GM12878 (cell line): Measurements from ENCODE around the gene TBC1D8. TPM values are rescaled to one million over a fixed set of nuclear protein-coding genes. Genes with fewer than 3 reads are reported as not detected.

ENCODE experiments used
- ATAC-seq: fragments of 200-7000 bp; cut with Tn5 transposase; 3 replicates; pipeline ENCODE4 v1.9.1; 2020; ENCODE audit warnings: mild to moderate bottlenecking, moderate library complexity
- BruUV-seq: library from RNA; stranded (reverse); fragments of 400-500 nt; replicated peaks from 2 replicates; lab custom pipeline; 2021; lab: Mats Ljungman, UMichigan
- CTCF ChIA-PET: fragments of 300-600 bp; sonication (Branson Sonifier 250); formaldehyde crosslinking; extraction: SDS; loops from one replicate; lab custom pipeline; 2021; ENCODE audit warnings: inconsistent platforms; lab: Yijun Ruan, JAX
- POLR2A ChIA-PET: fragments of 350-600 bp; formaldehyde crosslinking; extraction: SDS; loops from one replicate; lab custom pipeline; 2021; ENCODE audit warnings: inconsistent platforms; lab: Charles Lee
- RAD21 ChIA-PET: fragments of 300-600 bp; sonication (Branson Sonifier 250); formaldehyde crosslinking; loops from one replicate; lab custom pipeline; 2023; ENCODE audit warnings: antibody characterized with exemption; ENCODE audit not compliant: unreplicated experiment; lab: Charles Lee
- SMC1A ChIA-PET: fragments of 300-600 bp; sonication (Branson Sonifier 250); formaldehyde crosslinking; loops from one replicate; lab custom pipeline; 2023; ENCODE audit not compliant: unreplicated experiment, uncharacterized antibody; lab: Charles Lee
- DNase-seq: peaks from one replicate; pipeline ENCODE4 v3.0.0-alpha.2; 2011; ENCODE audit warnings: low read depth, low spot score
- FAIRE-seq: peaks from 3 replicates; lab custom pipeline; 2011; peaks lifted over from hg19 to GRCh38; lab: Jason Lieb, UNC
- H2AFZ ChIP-seq: 2 replicates; pipeline ENCODE4 v1.6.0; 2011; ENCODE audit warnings: low read depth, low read length, control low read depth; ENCODE audit not compliant: control insufficient read depth
- H3K27ac ChIP-seq: 2 replicates; pipeline ENCODE4 v1.5.1; 2011; ENCODE audit warnings: control low read depth; ENCODE audit not compliant: control insufficient read depth, insufficient read depth
- H3K27me3 ChIP-seq, 2 experiments: replicated peaks in 1 of 2; 2 replicates each; pipeline versions ENCODE4 v1.6.0 to v1.6.1; 2011; ENCODE audit warnings: low read length in 1 of 2; ENCODE audit not compliant: control insufficient read depth in 2 of 2, insufficient read depth in 2 of 2
- H3K36me3 ChIP-seq, 2 experiments: 2 replicates each; pipeline ENCODE4 v1.5.1; 2011; ENCODE audit warnings: low read length in 1 of 2; ENCODE audit not compliant: control insufficient read depth in 2 of 2, insufficient read depth in 2 of 2
- H3K4me1 ChIP-seq: 2 replicates; pipeline ENCODE4 v1.6.1; 2011; ENCODE audit warnings: mild to moderate bottlenecking, low read length, moderate library complexity, mixed read lengths; ENCODE audit not compliant: control insufficient read depth, insufficient read depth
- H3K4me2 ChIP-seq: 2 replicates; pipeline ENCODE4 v1.6.0; 2011; ENCODE audit warnings: control low read depth; ENCODE audit not compliant: control insufficient read depth, insufficient read depth
- H3K4me3 ChIP-seq: fragments of 200-600 bp; sonication (generic); 2 replicates; pipeline ENCODE4 v1.5.1; 2016
- H3K79me2 ChIP-seq: 2 replicates; pipeline ENCODE4 v1.6.0; 2011; ENCODE audit warnings: low read length; ENCODE audit not compliant: control insufficient read depth, insufficient read depth
- H3K9ac ChIP-seq: 2 replicates; pipeline ENCODE4 v1.8.0; 2011; ENCODE audit warnings: low read length, control low read depth, mixed read lengths; ENCODE audit not compliant: control insufficient read depth, insufficient read depth
- H3K9me3 ChIP-seq: replicated peaks from 3 replicates; pipeline ENCODE4 v1.5.1; 2011; ENCODE audit warnings: mild to moderate bottlenecking, low read length; ENCODE audit not compliant: control insufficient read depth, insufficient read depth
- H4K20me1 ChIP-seq: 2 replicates; pipeline ENCODE4 v1.6.0; 2011; ENCODE audit not compliant: control insufficient read depth, insufficient read depth
- ATF3 ChIP-seq: IDR thresholded peaks from 2 replicates; pipeline ENCODE4 v1.6.1; 2011; ENCODE audit warnings: low read depth, mild to moderate bottlenecking, low read length, moderate library complexity, borderline replicate concordance; ENCODE audit errors: extremely low read depth
- CHD4 ChIP-seq: fragments of 200-600 bp; sonication (generic); IDR thresholded peaks from 2 replicates; pipeline ENCODE4 v1.6.1; 2016; ENCODE audit warnings: mild to moderate bottlenecking
- EP300 ChIP-seq, 2 experiments: fragments of 150-350 bp in 1 of 2; IDR thresholded peaks; 2 replicates each; pipeline ENCODE4 v1.6.1; 2011 to 2012; ENCODE audit warnings: low read depth in 2 of 2, low read length in 2 of 2, borderline replicate concordance in 1 of 2, improper control_type of control experiment in 1 of 2, inconsistent platforms in 1 of 2; ENCODE audit not compliant: control insufficient read depth in 1 of 2
- KAT2A ChIP-seq: conservative IDR thresholded peaks from 2 replicates; pipeline ENCODE4 v1.6.1; 2011; ENCODE audit warnings: low read depth, low read length; ENCODE audit not compliant: control insufficient read depth
- NFYB ChIP-seq: IDR thresholded peaks from 2 replicates; pipeline ENCODE4 v1.6.1; 2011; ENCODE audit warnings: low read depth, mild to moderate bottlenecking, low read length, improper control_type of control experiment, moderate library complexity; ENCODE audit not compliant: insufficient read depth
- SMAD1 ChIP-seq: fragments of 450-650 bp; IDR thresholded peaks from 2 replicates; pipeline ENCODE4 v1.6.1; 2018; ENCODE audit warnings: mild to moderate bottlenecking, low read depth; ENCODE audit not compliant: partially characterized antibody
- WGBS: methylation state at CpG from one replicate; pipeline ENCODE4 v1.1.6; 2016; ENCODE audit warnings: low lambda C conversion rate; ENCODE audit not compliant: insufficient replicate concordance, insufficient coverage; ENCODE audit errors: missing lambda C conversion rate; 5-methylcytosine and 5-hydroxymethylcytosine counted together
- in situ Hi-C: fragments of 300-500 bp; cut with MboI; formaldehyde crosslinking; loops from 9 replicates; pipeline ENCODE4 v1.14.3; 2018; ENCODE audit warnings: mixed read lengths
- intact Hi-C: fragments of 100-400 bp; cut with micrococcal nuclease; formaldehyde crosslinking; loops from one replicate; pipeline ENCODE4 v1.14.2; 2022; ENCODE audit not compliant: unreplicated experiment
- polyA plus RNA-seq, 11 experiments: library from polyadenylated mRNA; depleted of rRNA in 4 of 11; unstranded in 6 of 11; stranded (reverse) in 5 of 11; fragments of >200 nt; fragmentation: Nextera tagmentation in 4 of 11; fragmentation: Illumina TruSeq in 1 of 11; extraction: Ambion mirVana in 4 of 11; extraction: Trizol in 1 of 11; gene quantifications; 1 replicate in 1 of 11; 2 replicates in 10 of 11; pipeline versions ENCODE4 v1.2.1 to v1.2.3, GENCODE V29; 2011 to 2016; ENCODE audit warnings: inconsistent platforms in 2 of 11, missing spikeins in 2 of 11, low read depth in 1 of 11
- total RNA-seq, 4 experiments: library from RNA; depleted of rRNA in 3 of 4; stranded (reverse); fragments of >200 nt in 3 of 4; fragmentation: Illumina TruSeq in 1 of 4; extraction: Trizol in 1 of 4; gene quantifications; 2 replicates each; pipeline versions ENCODE4 v1.2.1 to v1.2.3, GENCODE V29; 2013 to 2021
- TF ChIP-seq, protein P1 (sequence below): fragments of 450-650 bp; formaldehyde crosslinking; IDR thresholded peaks from 2 replicates; pipeline ENCODE4 v1.4.0; 2022; ENCODE audit warnings: mild to moderate bottlenecking, moderate library complexity
- TF ChIP-seq, protein P2 (sequence below), 3 experiments: IDR thresholded peaks in 2 of 3; conservative IDR thresholded peaks in 1 of 3; 2 replicates each; pipeline ENCODE4 v1.5.1; 2011; ENCODE audit warnings: low read depth in 3 of 3, low read length in 3 of 3, mild to moderate bottlenecking in 3 of 3, control low read depth in 2 of 3, moderate library complexity in 2 of 3, inconsistent platforms in 1 of 3, mixed read lengths in 1 of 3; ENCODE audit not compliant: control insufficient read depth in 2 of 3, insufficient read depth in 1 of 3; ENCODE audit errors: extremely low read depth in 1 of 3
- TF ChIP-seq, protein P3 (sequence below): IDR thresholded peaks from 2 replicates; pipeline ENCODE4 v1.6.1; 2011; ENCODE audit warnings: borderline replicate concordance, low read depth, mild to moderate bottlenecking, moderate library complexity, mixed read lengths, low read length; ENCODE audit not compliant: insufficient read depth; ENCODE audit errors: extremely low read length

The TBC1D8 gene
- total and polyA plus RNA-seq, 10 of the 15 experiments (the other 5 are each of a cell fraction or from before 2014, with no cell fraction given) = 0.80 to 4.9 (median 4.4) TPM

GRCh38 chr2:101076581-101076980 lies 74.6 kb downstream of the TBC1D8 start:
- POLR2A ChIA-PET = no interaction called here
- DNase-seq (no peak), ATAC-seq (no peak), FAIRE-seq (no peak)
- H3K27me3 ChIP-seq = no peaks in the 10 kb centered on the region
- H3K4me2 ChIP-seq = no peak overlapping the region
- no peak overlapping the region for H3K27ac ChIP-seq
- H3K9ac ChIP-seq = no peak overlapping the region
- SMC1A ChIA-PET = no interaction called here
- no TSS peak for BruUV-seq
- in situ Hi-C loops (no loop called here), intact Hi-C loops (no loop called here)
- no peaks in the 10 kb centered on the region for H3K79me2 ChIP-seq
- RAD21 ChIA-PET = no interaction called here
- H3K36me3 ChIP-seq = no peaks in the 10 kb centered on the region
- no peaks in the 10 kb centered on the region for H3K4me1 ChIP-seq
- no peak overlapping the region for H2AFZ ChIP-seq
- H3K4me3 ChIP-seq = no peak overlapping the region
- WGBS = 93% methylated on average over 2 of the region's 2 CpGs
- H4K20me1 ChIP-seq = no peaks in the 10 kb centered on the region
- TF ChIP-seq, protein P1, sequence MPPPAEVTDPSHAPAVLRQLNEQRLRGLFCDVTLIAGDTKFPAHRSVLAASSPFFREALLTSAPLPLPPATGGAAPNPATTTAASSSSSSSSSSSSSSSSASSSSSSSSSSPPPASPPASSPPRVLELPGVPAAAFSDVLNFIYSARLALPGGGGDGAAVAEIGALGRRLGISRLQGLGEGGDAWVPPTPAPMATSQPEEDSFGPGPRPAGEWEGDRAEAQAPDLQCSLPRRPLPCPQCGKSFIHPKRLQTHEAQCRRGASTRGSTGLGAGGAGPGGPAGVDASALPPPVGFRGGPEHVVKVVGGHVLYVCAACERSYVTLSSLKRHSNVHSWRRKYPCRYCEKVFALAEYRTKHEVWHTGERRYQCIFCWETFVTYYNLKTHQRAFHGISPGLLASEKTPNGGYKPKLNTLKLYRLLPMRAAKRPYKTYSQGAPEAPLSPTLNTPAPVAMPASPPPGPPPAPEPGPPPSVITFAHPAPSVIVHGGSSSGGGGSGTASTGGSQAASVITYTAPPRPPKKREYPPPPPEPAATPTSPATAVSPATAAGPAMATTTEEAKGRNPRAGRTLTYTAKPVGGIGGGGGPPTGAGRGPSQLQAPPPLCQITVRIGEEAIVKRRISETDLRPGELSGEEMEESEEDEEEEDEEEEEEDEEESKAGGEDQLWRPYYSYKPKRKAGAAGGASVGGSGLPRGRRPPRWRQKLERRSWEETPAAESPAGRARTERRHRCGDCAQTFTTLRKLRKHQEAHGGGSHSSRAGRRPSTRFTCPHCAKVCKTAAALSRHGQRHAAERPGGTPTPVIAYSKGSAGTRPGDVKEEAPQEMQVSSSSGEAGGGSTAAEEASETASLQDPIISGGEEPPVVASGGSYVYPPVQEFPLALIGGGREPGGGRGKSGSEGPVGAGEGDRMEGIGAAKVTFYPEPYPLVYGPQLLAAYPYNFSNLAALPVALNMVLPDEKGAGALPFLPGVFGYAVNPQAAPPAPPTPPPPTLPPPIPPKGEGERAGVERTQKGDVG (CRISPR knock-in tag) = no peak
- TF ChIP-seq KAT2A (no peak), CHD4 (no peak), EP300 (IDR thresholded peaks at IDR 0.05; ENCODE audit: borderline replicate concordance in 1 of 2, control insufficient read depth in 1 of 2, low read depth in 2 of 2, low read length in 2 of 2) (no peak), SMAD1 (no peak), ATF3 (no peak), NFYB (no peak)
- TF ChIP-seq, protein P2, sequence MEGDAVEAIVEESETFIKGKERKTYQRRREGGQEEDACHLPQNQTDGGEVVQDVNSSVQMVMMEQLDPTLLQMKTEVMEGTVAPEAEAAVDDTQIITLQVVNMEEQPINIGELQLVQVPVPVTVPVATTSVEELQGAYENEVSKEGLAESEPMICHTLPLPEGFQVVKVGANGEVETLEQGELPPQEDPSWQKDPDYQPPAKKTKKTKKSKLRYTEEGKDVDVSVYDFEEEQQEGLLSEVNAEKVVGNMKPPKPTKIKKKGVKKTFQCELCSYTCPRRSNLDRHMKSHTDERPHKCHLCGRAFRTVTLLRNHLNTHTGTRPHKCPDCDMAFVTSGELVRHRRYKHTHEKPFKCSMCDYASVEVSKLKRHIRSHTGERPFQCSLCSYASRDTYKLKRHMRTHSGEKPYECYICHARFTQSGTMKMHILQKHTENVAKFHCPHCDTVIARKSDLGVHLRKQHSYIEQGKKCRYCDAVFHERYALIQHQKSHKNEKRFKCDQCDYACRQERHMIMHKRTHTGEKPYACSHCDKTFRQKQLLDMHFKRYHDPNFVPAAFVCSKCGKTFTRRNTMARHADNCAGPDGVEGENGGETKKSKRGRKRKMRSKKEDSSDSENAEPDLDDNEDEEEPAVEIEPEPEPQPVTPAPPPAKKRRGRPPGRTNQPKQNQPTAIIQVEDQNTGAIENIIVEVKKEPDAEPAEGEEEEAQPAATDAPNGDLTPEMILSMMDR (IDR thresholded peaks at IDR 0.05 in 2 of 3, conservative IDR thresholded peaks at IDR 0.05 in 1 of 3; ENCODE audit: control insufficient read depth in 2 of 3, extremely low read depth in 1 of 3, insufficient read depth in 1 of 3, low read depth in 3 of 3, low read length in 3 of 3) = no peak
- TF ChIP-seq, protein P3, sequence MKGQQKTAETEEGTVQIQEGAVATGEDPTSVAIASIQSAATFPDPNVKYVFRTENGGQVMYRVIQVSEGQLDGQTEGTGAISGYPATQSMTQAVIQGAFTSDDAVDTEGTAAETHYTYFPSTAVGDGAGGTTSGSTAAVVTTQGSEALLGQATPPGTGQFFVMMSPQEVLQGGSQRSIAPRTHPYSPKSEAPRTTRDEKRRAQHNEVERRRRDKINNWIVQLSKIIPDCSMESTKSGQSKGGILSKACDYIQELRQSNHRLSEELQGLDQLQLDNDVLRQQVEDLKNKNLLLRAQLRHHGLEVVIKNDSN = no peak
- CTCF ChIA-PET = interaction anchor here (1.0 to 1.1 kb wide), 2 partner anchors 11 to 18 kb away, joined by 3 read pairs; no protein-coding TSS in a partner anchor
- H3K9me3 ChIP-seq = peaks cover 3% of the 10 kb centered on the region; the same call in 2 of the 3 replicates
